WI38 (cell line): ENCODE data around the gene MAP3K5.

ENCODE experiments used
- H3K4me3 ChIP-seq: 2 replicates; pipeline ENCODE4 v1.5.1; 2011; ENCODE audit warnings: low read depth, mild to moderate bottlenecking, control low read depth, low read length
- TF ChIP-seq, protein P1 (sequence below): IDR thresholded peaks from 2 replicates; pipeline ENCODE4 v1.5.1; 2012; ENCODE audit warnings: low read depth, mild to moderate bottlenecking, control low read depth, low read length

The MAP3K5 gene

GRCh38 chr6:136809091-136809860, 17.0 kb upstream of the MAP3K5 start:
- no peak overlapping the region for H3K4me3 ChIP-seq
- TF ChIP-seq, protein P1, sequence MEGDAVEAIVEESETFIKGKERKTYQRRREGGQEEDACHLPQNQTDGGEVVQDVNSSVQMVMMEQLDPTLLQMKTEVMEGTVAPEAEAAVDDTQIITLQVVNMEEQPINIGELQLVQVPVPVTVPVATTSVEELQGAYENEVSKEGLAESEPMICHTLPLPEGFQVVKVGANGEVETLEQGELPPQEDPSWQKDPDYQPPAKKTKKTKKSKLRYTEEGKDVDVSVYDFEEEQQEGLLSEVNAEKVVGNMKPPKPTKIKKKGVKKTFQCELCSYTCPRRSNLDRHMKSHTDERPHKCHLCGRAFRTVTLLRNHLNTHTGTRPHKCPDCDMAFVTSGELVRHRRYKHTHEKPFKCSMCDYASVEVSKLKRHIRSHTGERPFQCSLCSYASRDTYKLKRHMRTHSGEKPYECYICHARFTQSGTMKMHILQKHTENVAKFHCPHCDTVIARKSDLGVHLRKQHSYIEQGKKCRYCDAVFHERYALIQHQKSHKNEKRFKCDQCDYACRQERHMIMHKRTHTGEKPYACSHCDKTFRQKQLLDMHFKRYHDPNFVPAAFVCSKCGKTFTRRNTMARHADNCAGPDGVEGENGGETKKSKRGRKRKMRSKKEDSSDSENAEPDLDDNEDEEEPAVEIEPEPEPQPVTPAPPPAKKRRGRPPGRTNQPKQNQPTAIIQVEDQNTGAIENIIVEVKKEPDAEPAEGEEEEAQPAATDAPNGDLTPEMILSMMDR, result no peak

- no peak overlapping the region for H3K4me3 ChIP-seq
- TF ChIP-seq, protein P1, result no peak
These were observed 11.3 kb upstream of the MAP3K5 start for GRCh38 chr6:136803608-136804007.

GRCh38 chr6:136801581-136801980, 9.3 kb upstream of the MAP3K5 start:
- TF ChIP-seq, protein P1, result no peak

DNA sequence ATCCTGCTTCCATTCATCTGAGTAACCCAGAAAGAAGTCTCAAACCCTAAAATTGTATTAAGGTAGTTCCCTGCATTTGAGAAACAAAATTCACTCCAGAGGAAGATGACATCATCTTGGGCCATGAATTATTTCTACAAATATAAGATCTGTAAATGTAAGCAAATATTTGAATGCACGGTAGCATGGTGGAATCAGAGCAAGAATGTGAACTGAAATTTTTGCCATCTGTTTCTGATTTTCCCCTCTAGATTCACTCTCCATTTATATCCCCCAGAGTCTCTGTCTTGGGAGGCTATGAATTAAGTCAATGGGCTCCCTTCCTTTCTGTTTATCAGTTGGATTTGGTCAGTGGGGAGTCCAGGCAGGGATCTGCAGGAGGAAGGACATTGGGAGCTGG, 5.8 kb upstream of the MAP3K5 start:
- TF ChIP-seq, protein P1, result no peak

More at GRCh38 chr6:136801581-136801980, 9.3 kb upstream of the MAP3K5 start:
- no peak overlapping the region for H3K4me3 ChIP-seq

GRCh38 chr6:136795996-136796395, 3.7 kb upstream of the MAP3K5 start:
- TF ChIP-seq, protein P1, result no peak

More for the DNA sequence above, 5.8 kb upstream of the MAP3K5 start:
- no peak overlapping the region for H3K4me3 ChIP-seq

GRCh38 chr6:136795386-136795785, 3.1 kb upstream of the MAP3K5 start:
- H3K4me3 ChIP-seq, result no peak overlapping the region
- TF ChIP-seq, protein P1, result no peak

More at GRCh38 chr6:136795996-136796395, 3.7 kb upstream of the MAP3K5 start:
- no peak overlapping the region for H3K4me3 ChIP-seq

DNA sequence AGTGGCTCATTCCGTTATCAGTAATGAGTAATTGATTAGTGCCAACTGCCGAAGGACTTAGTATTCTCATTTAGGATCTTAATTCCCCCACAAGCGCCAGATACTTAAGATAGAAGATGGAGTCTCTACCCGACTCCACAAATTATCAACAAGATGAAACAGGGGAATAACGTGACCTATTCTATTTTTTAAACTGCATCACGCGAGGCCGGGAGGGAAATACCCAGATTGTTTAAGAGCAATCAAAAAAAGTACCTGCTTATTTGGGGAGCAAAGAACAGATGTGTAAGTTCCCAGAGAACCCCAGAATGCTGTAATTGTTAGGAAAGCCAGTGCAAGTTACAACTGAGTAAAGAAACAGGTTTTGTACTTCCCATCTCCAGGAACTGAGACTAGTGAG, 1.1 kb upstream of the MAP3K5 start:
- TF ChIP-seq, protein P1, result no peak
- peak overlapping the region; percentile 93 for H3K4me3 ChIP-seq
